GM23338 (cell line): ENCODE data around the gene ADCY5. TPM values are rescaled to one million over a fixed set of nuclear protein-coding genes. Genes with fewer than 3 reads are reported as not detected.

Experiments
- ATAC-seq: fragments of 200-7000 bp; cut with Tn5 transposase; 3 replicates; pipeline ENCODE4 v1.9.1; 2020
- DNase-seq: peaks from one replicate; pipeline ENCODE4 v3.0.0-alpha.2; 2015; ENCODE audit warnings: low spot score
- H2AFZ ChIP-seq: fragments of 200-600 bp; sonication (generic); 2 replicates; pipeline ENCODE4 v1.8.0; 2016; ENCODE audit warnings: antibody characterized with exemption, mild to moderate bottlenecking, moderate library complexity
- H3F3A ChIP-seq: fragments of 200-600 bp; sonication (generic); replicated peaks from 2 replicates; pipeline ENCODE4 v1.8.0; 2017; ENCODE audit warnings: antibody characterized with exemption, mixed run types, low read depth
- H3K27ac ChIP-seq: fragments of 200-600 bp; sonication (generic); 2 replicates; pipeline ENCODE4 v1.6.1; 2016; ENCODE audit warnings: low read depth
- H3K27me3 ChIP-seq: fragments of 200-600 bp; sonication (generic); 2 replicates; pipeline ENCODE4 v1.8.0; 2016; ENCODE audit warnings: mild to moderate bottlenecking, mixed run types, moderate library complexity; ENCODE audit not compliant: insufficient read depth
- H3K36me3 ChIP-seq: fragments of 200-600 bp; sonication (generic); 2 replicates; pipeline ENCODE4 v1.8.0; 2016; ENCODE audit warnings: mild to moderate bottlenecking; ENCODE audit not compliant: insufficient read depth
- H3K4me1 ChIP-seq: fragments of 200-600 bp; sonication (generic); 2 replicates; pipeline ENCODE4 v1.8.0; 2016; ENCODE audit warnings: mild to moderate bottlenecking, moderate library complexity; ENCODE audit not compliant: insufficient read depth
- H3K4me2 ChIP-seq: fragments of 200-600 bp; sonication (generic); 2 replicates; pipeline ENCODE4 v1.7.1; 2017; ENCODE audit warnings: mixed run types
- H3K4me3 ChIP-seq: fragments of 200-600 bp; sonication (generic); 2 replicates; pipeline ENCODE4 v1.6.1; 2016; ENCODE audit warnings: mixed run types
- H3K79me2 ChIP-seq: fragments of 200-600 bp; sonication (generic); replicated peaks from 2 replicates; pipeline ENCODE4 v1.8.0; 2017; ENCODE audit warnings: mild to moderate bottlenecking; ENCODE audit not compliant: insufficient read depth
- H3K9me2 ChIP-seq: fragments of 200-600 bp; sonication (generic); 2 replicates; pipeline ENCODE4 v1.8.0; 2017; ENCODE audit not compliant: insufficient read depth
- H4K20me1 ChIP-seq: fragments of 200-600 bp; sonication (generic); replicated peaks from 2 replicates; pipeline ENCODE4 v1.8.0; 2017; ENCODE audit warnings: mild to moderate bottlenecking; ENCODE audit not compliant: insufficient read depth
- H3K27ac Mint-ChIP-seq: 2 replicates; pipeline ENCODE4 v1.8.0; 2020; ENCODE audit warnings: inconsistent platforms, mild to moderate bottlenecking, moderate library complexity, mixed read lengths
- H3K27me3 Mint-ChIP-seq: 3 replicates; pipeline ENCODE4 v1.8.0; 2022; ENCODE audit warnings: low read depth, mild to moderate bottlenecking, moderate library complexity, mixed read lengths, inconsistent platforms; ENCODE audit not compliant: insufficient read depth, poor library complexity
- H3K36me3 Mint-ChIP-seq: 3 replicates; pipeline ENCODE4 v1.8.0; 2021; ENCODE audit warnings: low read depth, mild to moderate bottlenecking, inconsistent platforms, moderate library complexity, mixed read lengths
- H3K4me1 Mint-ChIP-seq: 3 replicates; pipeline ENCODE4 v1.8.0; 2020; ENCODE audit warnings: mild to moderate bottlenecking, inconsistent platforms, mixed read lengths
- H3K4me3 Mint-ChIP-seq: 3 replicates; pipeline ENCODE4 v1.8.0; 2021; ENCODE audit warnings: moderate library complexity, mild to moderate bottlenecking, inconsistent platforms, mixed read lengths
- H3K9me3 Mint-ChIP-seq: 3 replicates; pipeline ENCODE4 v1.8.0; 2020; ENCODE audit warnings: moderate library complexity, mild to moderate bottlenecking, inconsistent platforms, mixed read lengths
- CREB1 ChIP-seq: fragments of 250-450 bp; sonication (Bioruptor Pico); IDR thresholded peaks from 2 replicates; pipeline ENCODE4 v1.5.0; 2020; ENCODE audit warnings: low read depth, mild to moderate bottlenecking, moderate library complexity
- CTCF ChIP-seq, 2 experiments: fragments of 200-600 bp in 1 of 2; sonication (generic) in 1 of 2; conservative IDR thresholded peaks; 2 replicates each; pipeline versions ENCODE4 v1.5.1 to v1.6.1; 2016 to 2017; ENCODE audit warnings: antibody characterized with exemption in 2 of 2, low read depth in 2 of 2, mild to moderate bottlenecking in 2 of 2, moderate library complexity in 1 of 2
- EZH2 ChIP-seq: fragments of 200-600 bp; sonication (generic); IDR thresholded peaks from one replicate; pipeline ENCODE4 v1.8.0; 2017; ENCODE audit warnings: antibody characterized with exemption, mild to moderate bottlenecking, low read depth; ENCODE audit not compliant: unreplicated experiment
- EZH2phosphoT487 ChIP-seq: fragments of 200-600 bp; sonication (generic); IDR thresholded peaks from one replicate; pipeline ENCODE4 v1.8.1; 2018; ENCODE audit warnings: antibody characterized with exemption; ENCODE audit not compliant: unreplicated experiment
- NANOG ChIP-seq: IDR thresholded peaks from 2 replicates; pipeline ENCODE4 v1.6.1; 2016; ENCODE audit warnings: antibody characterized with exemption, borderline replicate concordance
- POLR2AphosphoS5 ChIP-seq: IDR thresholded peaks from 2 replicates; pipeline ENCODE4 v1.6.1; 2016; ENCODE audit warnings: antibody characterized with exemption, low read depth
- REST ChIP-seq: IDR thresholded peaks from one replicate; pipeline ENCODE4 v1.6.1; 2018; ENCODE audit warnings: antibody characterized with exemption; ENCODE audit not compliant: unreplicated experiment
- STAT1 ChIP-seq: IDR thresholded peaks from one replicate; pipeline ENCODE4 v1.6.1; 2016; ENCODE audit warnings: antibody characterized with exemption; ENCODE audit not compliant: unreplicated experiment
- ZNF114 ChIP-seq: fragments of 250-450 bp; sonication (Bioruptor Pico); IDR thresholded peaks from 2 replicates; pipeline ENCODE4 v1.5.0; 2020; ENCODE audit warnings: mild to moderate bottlenecking, moderate library complexity
- ZNF331 ChIP-seq: fragments of 250-450 bp; sonication (Bioruptor Pico); IDR thresholded peaks from 2 replicates; pipeline ENCODE4 v1.5.0; 2020; ENCODE audit warnings: low read depth, mild to moderate bottlenecking, moderate library complexity
- polyA plus RNA-seq: library from polyadenylated mRNA; unstranded; fragments of >200 nt; fragmentation: Nextera tagmentation; extraction: Ambion mirVana; gene quantifications from 2 replicates; pipeline ENCODE4 v1.2.1, GENCODE V29; 2016
- total RNA-seq: library from RNA; depleted of rRNA; stranded (reverse); fragments of >200 nt; shearing (Covaris generic); gene quantifications from 2 replicates; pipeline ENCODE4 v1.2.3, GENCODE V29; 2014

The ADCY5 gene
- total and polyA plus RNA-seq, 2 experiments from 2014 or later = 3.5 to 10.2 TPM

DNA sequence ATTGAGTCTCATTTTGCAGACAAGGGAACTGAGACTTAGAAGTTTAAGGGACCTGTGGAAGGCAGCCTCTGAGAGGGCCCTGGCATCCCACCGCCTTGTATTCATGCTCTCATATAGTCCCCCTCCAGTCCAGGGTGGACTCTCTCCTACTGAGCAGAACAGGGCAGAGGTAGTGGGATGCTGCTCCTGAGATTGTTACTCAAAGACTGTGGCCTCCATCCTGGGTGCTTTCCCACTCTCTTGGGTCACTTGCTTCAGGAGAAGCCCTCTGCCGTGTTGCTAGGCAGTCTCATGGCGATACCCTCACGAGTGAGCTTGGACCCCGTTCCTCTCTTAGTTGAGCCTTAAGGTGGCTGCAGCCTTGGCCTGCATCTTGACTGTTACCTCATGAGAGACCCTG lies 22.2 kb upstream of the ADCY5 start (continued):
- TF ChIP-seq CTCF (conservative IDR thresholded peaks at IDR 0.05; ENCODE audit: low read depth in 2 of 2) (no peak), CREB1 (no peak), STAT1 (no peak), EZH2 (no peak), POLR2AphosphoS5 (no peak)

- Histone ChIP-seq H3K36me3 (no peaks in the 10 kb centered on the region), H3K4me3 (no peak overlapping the region), H4K20me1 (no peaks in the 10 kb centered on the region), H2AFZ (no peak overlapping the region), H3K4me1 (no peaks in the 10 kb centered on the region), H3F3A (no peaks in the 10 kb centered on the region), H3K79me2 (no peaks in the 10 kb centered on the region), H3K27me3 (no peaks in the 10 kb centered on the region), H3K9me2 (no peaks in the 10 kb centered on the region), H3K4me2 (no peak overlapping the region), H3K27ac (no peak overlapping the region)
- Mint-ChIP-seq H3K4me3 (no peak overlapping the region), H3K27ac (no peak overlapping the region), H3K9me3 (no peaks in the 10 kb centered on the region), H3K27me3 (no peaks in the 10 kb centered on the region), H3K4me1 (no peaks in the 10 kb centered on the region), H3K36me3 (no peaks in the 10 kb centered on the region)
- DNase-seq = no peak
- ATAC-seq = no peak
- TF ChIP-seq EZH2 = no peak
- no peak for TF ChIP-seq NANOG
- TF ChIP-seq EZH2phosphoT487 = no peak
- TF ChIP-seq CTCF (conservative IDR thresholded peaks at IDR 0.05; ENCODE audit: low read depth in 2 of 2) = no peak; a peak in 1 of 4 replicates
- no peak for TF ChIP-seq STAT1
- no peak for TF ChIP-seq REST
- TF ChIP-seq ZNF114 = no peak
- TF ChIP-seq POLR2AphosphoS5 = no peak
- TF ChIP-seq ZNF331 (CRISPR knock-in tag) = no peak
Observed at GRCh38 chr3:123469323-123469995, 20.6 kb upstream of the ADCY5 start.
